GM12878 (cell line): ENCODE results near the gene CXXC5. TPM values are rescaled to one million over a fixed set of nuclear protein-coding genes. Genes with fewer than 3 reads are reported as not detected.

Experiments
- ATAC-seq: fragments of 200-7000 bp; cut with Tn5 transposase; 3 replicates; pipeline ENCODE4 v1.9.1; 2020; ENCODE audit warnings: mild to moderate bottlenecking, moderate library complexity
- BruUV-seq: library from RNA; stranded (reverse); fragments of 400-500 nt; replicated peaks from 2 replicates; lab custom pipeline; 2021; lab: Mats Ljungman, UMichigan
- CTCF ChIA-PET: fragments of 300-600 bp; sonication (Branson Sonifier 250); formaldehyde crosslinking; extraction: SDS; loops from one replicate; lab custom pipeline; 2021; ENCODE audit warnings: inconsistent platforms; lab: Yijun Ruan, JAX
- POLR2A ChIA-PET: fragments of 350-600 bp; formaldehyde crosslinking; extraction: SDS; loops from one replicate; lab custom pipeline; 2021; ENCODE audit warnings: inconsistent platforms; lab: Charles Lee
- RAD21 ChIA-PET: fragments of 300-600 bp; sonication (Branson Sonifier 250); formaldehyde crosslinking; loops from one replicate; lab custom pipeline; 2023; ENCODE audit warnings: antibody characterized with exemption; ENCODE audit not compliant: unreplicated experiment; lab: Charles Lee
- SMC1A ChIA-PET: fragments of 300-600 bp; sonication (Branson Sonifier 250); formaldehyde crosslinking; loops from one replicate; lab custom pipeline; 2023; ENCODE audit not compliant: unreplicated experiment, uncharacterized antibody; lab: Charles Lee
- DNase-seq: peaks from one replicate; pipeline ENCODE4 v3.0.0-alpha.2; 2011; ENCODE audit warnings: low read depth, low spot score
- FAIRE-seq: peaks from 3 replicates; lab custom pipeline; 2011; peaks lifted over from hg19 to GRCh38; lab: Jason Lieb, UNC
- H2AFZ ChIP-seq: 2 replicates; pipeline ENCODE4 v1.6.0; 2011; ENCODE audit warnings: low read depth, low read length, control low read depth; ENCODE audit not compliant: control insufficient read depth
- H3K27ac ChIP-seq: 2 replicates; pipeline ENCODE4 v1.5.1; 2011; ENCODE audit warnings: control low read depth; ENCODE audit not compliant: control insufficient read depth, insufficient read depth
- H3K27me3 ChIP-seq, 2 experiments: replicated peaks in 1 of 2; 2 replicates each; pipeline versions ENCODE4 v1.6.0 to v1.6.1; 2011; ENCODE audit warnings: low read length in 1 of 2; ENCODE audit not compliant: control insufficient read depth in 2 of 2, insufficient read depth in 2 of 2
- H3K36me3 ChIP-seq, 2 experiments: 2 replicates each; pipeline ENCODE4 v1.5.1; 2011; ENCODE audit warnings: low read length in 1 of 2; ENCODE audit not compliant: control insufficient read depth in 2 of 2, insufficient read depth in 2 of 2
- H3K4me1 ChIP-seq: 2 replicates; pipeline ENCODE4 v1.6.1; 2011; ENCODE audit warnings: mild to moderate bottlenecking, low read length, moderate library complexity, mixed read lengths; ENCODE audit not compliant: control insufficient read depth, insufficient read depth
- H3K4me2 ChIP-seq: 2 replicates; pipeline ENCODE4 v1.6.0; 2011; ENCODE audit warnings: control low read depth; ENCODE audit not compliant: control insufficient read depth, insufficient read depth
- H3K4me3 ChIP-seq: fragments of 200-600 bp; sonication (generic); 2 replicates; pipeline ENCODE4 v1.5.1; 2016
- H3K79me2 ChIP-seq: 2 replicates; pipeline ENCODE4 v1.6.0; 2011; ENCODE audit warnings: low read length; ENCODE audit not compliant: control insufficient read depth, insufficient read depth
- H3K9ac ChIP-seq: 2 replicates; pipeline ENCODE4 v1.8.0; 2011; ENCODE audit warnings: low read length, control low read depth, mixed read lengths; ENCODE audit not compliant: control insufficient read depth, insufficient read depth
- H3K9me3 ChIP-seq: replicated peaks from 3 replicates; pipeline ENCODE4 v1.5.1; 2011; ENCODE audit warnings: mild to moderate bottlenecking, low read length; ENCODE audit not compliant: control insufficient read depth, insufficient read depth
- H4K20me1 ChIP-seq: 2 replicates; pipeline ENCODE4 v1.6.0; 2011; ENCODE audit not compliant: control insufficient read depth, insufficient read depth
- WGBS: methylation state at CpG from one replicate; pipeline ENCODE4 v1.1.6; 2016; ENCODE audit warnings: low lambda C conversion rate; ENCODE audit not compliant: insufficient replicate concordance, insufficient coverage; ENCODE audit errors: missing lambda C conversion rate; 5-methylcytosine and 5-hydroxymethylcytosine counted together
- in situ Hi-C: fragments of 300-500 bp; cut with MboI; formaldehyde crosslinking; loops from 9 replicates; pipeline ENCODE4 v1.14.3; 2018; ENCODE audit warnings: mixed read lengths
- intact Hi-C: fragments of 100-400 bp; cut with micrococcal nuclease; formaldehyde crosslinking; loops from one replicate; pipeline ENCODE4 v1.14.2; 2022; ENCODE audit not compliant: unreplicated experiment
- polyA plus RNA-seq, 11 experiments: library from polyadenylated mRNA; depleted of rRNA in 4 of 11; unstranded in 6 of 11; stranded (reverse) in 5 of 11; fragments of >200 nt; fragmentation: Nextera tagmentation in 4 of 11; fragmentation: Illumina TruSeq in 1 of 11; extraction: Ambion mirVana in 4 of 11; extraction: Trizol in 1 of 11; gene quantifications; 1 replicate in 1 of 11; 2 replicates in 10 of 11; pipeline versions ENCODE4 v1.2.1 to v1.2.3, GENCODE V29; 2011 to 2016; ENCODE audit warnings: inconsistent platforms in 2 of 11, missing spikeins in 2 of 11, low read depth in 1 of 11
- total RNA-seq, 4 experiments: library from RNA; depleted of rRNA in 3 of 4; stranded (reverse); fragments of >200 nt in 3 of 4; fragmentation: Illumina TruSeq in 1 of 4; extraction: Trizol in 1 of 4; gene quantifications; 2 replicates each; pipeline versions ENCODE4 v1.2.1 to v1.2.3, GENCODE V29; 2013 to 2021
- TF ChIP-seq, protein P1 (sequence below): IDR thresholded peaks from 2 replicates; pipeline ENCODE4 v1.6.1; 2011; ENCODE audit warnings: borderline replicate concordance, low read depth, mild to moderate bottlenecking, moderate library complexity, low read length; ENCODE audit not compliant: insufficient read depth, poor library complexity, severe bottlenecking
- TF ChIP-seq, protein P2 (sequence below): IDR thresholded peaks from 2 replicates; pipeline ENCODE4 v1.6.1; 2011; ENCODE audit warnings: low read depth, mild to moderate bottlenecking, low read length, moderate library complexity, borderline replicate concordance; ENCODE audit errors: extremely low read depth

Gene CXXC5
- total and polyA plus RNA-seq, 10 of the 15 experiments (the other 5 are each of a cell fraction or from before 2014, with no cell fraction given), result 1.8 to 90.8 (median 40.7) TPM

DNA sequence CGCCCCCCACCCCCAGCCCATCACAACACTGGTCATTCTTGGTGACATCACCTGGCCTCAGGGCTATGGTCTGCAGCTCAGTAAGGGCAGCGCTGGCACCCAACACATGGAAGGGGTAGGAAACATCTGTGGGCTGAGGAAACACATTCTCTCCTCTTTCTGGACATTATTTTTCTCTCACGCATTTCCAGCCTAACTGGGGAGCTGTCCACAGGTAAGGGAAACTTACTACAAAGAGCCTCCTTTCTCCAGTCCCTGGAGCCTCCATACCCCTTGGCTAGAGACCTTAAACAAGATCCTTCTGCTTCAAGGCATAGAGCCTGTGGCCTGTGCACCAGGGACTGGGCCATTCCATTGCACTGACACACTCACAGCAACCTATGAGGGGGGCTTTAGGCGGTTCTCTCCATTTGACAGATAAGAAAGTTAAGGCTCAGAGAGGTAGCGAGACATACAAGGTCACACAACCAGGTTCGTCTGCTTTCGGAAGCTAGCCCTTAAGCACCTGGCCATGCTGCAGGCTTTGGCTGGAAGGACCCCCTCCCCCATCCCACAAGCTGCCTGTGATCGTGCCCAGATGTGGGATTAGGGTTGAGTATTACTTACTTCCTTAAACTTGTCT is 40.7 kb downstream of the CXXC5 start:
- H3K27me3 ChIP-seq, result no peaks in the 10 kb centered on the region
- H3K4me3 ChIP-seq, result no peak overlapping the region
- H3K79me2 ChIP-seq, result no peaks in the 10 kb centered on the region
- ChIA-PET RAD21 (interaction anchor here (1.0 to 9.2 kb wide), 10 partner anchors 12 to 265 kb away, joined by 3 to 241 read pairs (median 19); no protein-coding TSS in a partner anchor), POLR2A (interaction anchor here (2.0 to 4.1 kb wide), 2 partner anchors 31 to 53 kb away, joined by 6 to 44 read pairs; no protein-coding TSS in a partner anchor), CTCF (interaction anchor here (0.5 to 10.5 kb wide), 21 partner anchors 11 to 438 kb away, joined by 3 to 335 read pairs (median 7); partner anchors contain the start of gene CXXC5), SMC1A (interaction anchor here (0.9 to 7.7 kb wide), 14 partner anchors 13 to 267 kb away, joined by 3 to 212 read pairs (median 5); partner anchors contain the start of gene CXXC5)
- ATAC-seq, result no peak
- no peak overlapping the region for H3K9ac ChIP-seq
- H3K36me3 ChIP-seq, result peaks cover 10 to 11% of the 10 kb centered on the region in 2 experiments; a peak in 3 of 4 replicates
- no peaks in the 10 kb centered on the region for H3K9me3 ChIP-seq
- H4K20me1 ChIP-seq, result no peaks in the 10 kb centered on the region; the same call in 1 of the 2 replicates
- no TSS peak for BruUV-seq
- H3K27ac ChIP-seq, result no peak overlapping the region
- peaks cover 12% of the 10 kb centered on the region for H3K4me1 ChIP-seq
- H2AFZ ChIP-seq, result no peak overlapping the region
- H3K4me2 ChIP-seq, result no peak overlapping the region
- 84% methylated on average over 8 of the region's 8 CpGs for WGBS
- FAIRE-seq, result peak; percentile 66
- TF ChIP-seq, protein P1, sequence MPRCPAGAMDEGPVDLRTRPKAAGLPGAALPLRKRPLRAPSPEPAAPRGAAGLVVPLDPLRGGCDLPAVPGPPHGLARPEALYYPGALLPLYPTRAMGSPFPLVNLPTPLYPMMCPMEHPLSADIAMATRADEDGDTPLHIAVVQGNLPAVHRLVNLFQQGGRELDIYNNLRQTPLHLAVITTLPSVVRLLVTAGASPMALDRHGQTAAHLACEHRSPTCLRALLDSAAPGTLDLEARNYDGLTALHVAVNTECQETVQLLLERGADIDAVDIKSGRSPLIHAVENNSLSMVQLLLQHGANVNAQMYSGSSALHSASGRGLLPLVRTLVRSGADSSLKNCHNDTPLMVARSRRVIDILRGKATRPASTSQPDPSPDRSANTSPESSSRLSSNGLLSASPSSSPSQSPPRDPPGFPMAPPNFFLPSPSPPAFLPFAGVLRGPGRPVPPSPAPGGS, result peak; percentile 16
- TF ChIP-seq, protein P2, sequence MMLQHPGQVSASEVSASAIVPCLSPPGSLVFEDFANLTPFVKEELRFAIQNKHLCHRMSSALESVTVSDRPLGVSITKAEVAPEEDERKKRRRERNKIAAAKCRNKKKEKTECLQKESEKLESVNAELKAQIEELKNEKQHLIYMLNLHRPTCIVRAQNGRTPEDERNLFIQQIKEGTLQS, result no peak
- DNase-seq, result no peak
- in situ Hi-C loops (no loop called here), intact Hi-C loops (no loop called here)
